Hepatocyte (in vitro differentiated cells): ENCODE measurements around the gene PPM1H. TPM values are rescaled to one million over a fixed set of nuclear protein-coding genes. Genes with fewer than 3 reads are reported as not detected.
A peak's percentile ranks its signal among the peaks of the same experiment; 100 is the strongest.
"Not testable (repeated sequence)": the region's sequence is repeated elsewhere in the genome, so short reads cannot be mapped to it uniquely, and the experiment has no call there.

Experiments used
- DNase-seq: peaks from one replicate; pipeline ENCODE4 v3.0.0-alpha.2; 2016; ENCODE audit warnings: low spot score
- H2AFZ ChIP-seq: fragments of 200-600 bp; sonication (generic); 2 replicates; pipeline ENCODE4 v1.6.0; 2016; ENCODE audit warnings: antibody characterized with exemption, mild to moderate bottlenecking
- H3K27ac ChIP-seq: fragments of 200-600 bp; sonication (generic); 2 replicates; pipeline ENCODE4 v1.5.1; 2016; ENCODE audit warnings: mild to moderate bottlenecking
- H3K27me3 ChIP-seq: fragments of 200-600 bp; sonication (generic); 2 replicates; pipeline ENCODE4 v1.6.1; 2016
- H3K36me3 ChIP-seq: fragments of 200-600 bp; sonication (generic); replicated peaks from 2 replicates; pipeline ENCODE4 v1.5.1; 2016; ENCODE audit warnings: low read depth; ENCODE audit not compliant: insufficient read depth
- H3K4me1 ChIP-seq: fragments of 200-600 bp; sonication (generic); 2 replicates; pipeline ENCODE4 v1.5.1; 2016; ENCODE audit warnings: mild to moderate bottlenecking, moderate library complexity; ENCODE audit not compliant: insufficient read depth
- H3K4me2 ChIP-seq: fragments of 200-600 bp; sonication (generic); 2 replicates; pipeline ENCODE4 v1.6.0; 2016
- H3K4me3 ChIP-seq: fragments of 200-600 bp; sonication (generic); 2 replicates; pipeline ENCODE4 v1.5.1; 2016; ENCODE audit warnings: mild to moderate bottlenecking
- H3K79me2 ChIP-seq: fragments of 200-600 bp; sonication (generic); 2 replicates; pipeline ENCODE4 v1.6.0; 2017; ENCODE audit warnings: mild to moderate bottlenecking
- H3K9me2 ChIP-seq: fragments of 200-600 bp; sonication (generic); replicated peaks from 2 replicates; pipeline ENCODE4 v1.6.0; 2017; ENCODE audit warnings: mild to moderate bottlenecking; ENCODE audit not compliant: insufficient read depth
- H3K9me3 ChIP-seq: fragments of 200-600 bp; sonication (generic); 2 replicates; pipeline ENCODE4 v1.5.1; 2016; ENCODE audit warnings: low read depth, mild to moderate bottlenecking
- H4K20me1 ChIP-seq: fragments of 200-600 bp; sonication (generic); 2 replicates; pipeline ENCODE4 v1.6.0; 2016; ENCODE audit warnings: mild to moderate bottlenecking; ENCODE audit not compliant: insufficient read depth, poor library complexity, severe bottlenecking
- CTCF ChIP-seq: fragments of 200-600 bp; sonication (generic); IDR thresholded peaks from 2 replicates; pipeline ENCODE4 v1.5.1; 2016; ENCODE audit warnings: antibody characterized with exemption, mild to moderate bottlenecking; ENCODE audit not compliant: poor library complexity
- EZH2 ChIP-seq: fragments of 200-600 bp; sonication (generic); IDR thresholded peaks from 2 replicates; pipeline ENCODE4 v1.6.1; 2016; ENCODE audit warnings: antibody characterized with exemption, mild to moderate bottlenecking, borderline replicate concordance
- EZH2phosphoT487 ChIP-seq: fragments of 200-600 bp; sonication (generic); IDR thresholded peaks from one replicate; pipeline ENCODE4 v1.6.1; 2018; ENCODE audit warnings: antibody characterized with exemption, mild to moderate bottlenecking, low read depth, moderate library complexity; ENCODE audit not compliant: unreplicated experiment, severe bottlenecking
- WGBS: methylation state at CpG from one replicate; pipeline ENCODE4 v1.1.6; 2016; ENCODE audit warnings: low lambda C conversion rate; ENCODE audit errors: missing lambda C conversion rate; 5-methylcytosine and 5-hydroxymethylcytosine counted together
- polyA plus RNA-seq: library from polyadenylated mRNA; unstranded; fragments of >200 nt; fragmentation: Nextera tagmentation; extraction: Ambion mirVana; gene quantifications from 2 replicates; pipeline ENCODE4 v1.2.1, GENCODE V29; 2016
- total RNA-seq: library from RNA; depleted of rRNA; stranded (reverse); fragments of >200 nt; gene quantifications from 2 replicates; pipeline ENCODE4 v1.2.3, GENCODE V29; 2014

Gene PPM1H
- total and polyA plus RNA-seq, 2 experiments from 2014 or later: 9.2 to 21.8 TPM

DNA sequence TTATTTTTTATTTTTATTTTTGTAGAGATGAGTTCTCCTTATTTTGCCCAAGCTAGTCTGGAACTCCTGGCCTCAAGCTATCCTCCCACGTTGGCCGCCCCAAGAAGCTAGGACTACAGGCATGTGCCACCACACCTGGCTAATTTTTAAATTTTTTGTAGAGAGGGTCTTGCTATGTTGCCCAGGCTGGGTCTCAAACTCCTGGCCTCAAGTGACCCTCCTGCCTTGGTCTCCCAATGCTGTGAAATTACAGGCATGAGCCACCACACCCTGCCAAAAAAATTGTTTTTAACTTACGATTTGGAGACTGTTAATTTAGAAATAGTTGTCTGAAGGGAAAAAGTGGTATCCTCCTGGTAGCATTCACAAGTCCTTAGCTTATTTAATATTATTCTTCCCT lies 120.7 kb downstream of the PPM1H start:
- Histone ChIP-seq H3K4me1 (peaks cover 3% of the 10 kb centered on the region), H3K36me3 (no peaks in the 10 kb centered on the region), H3K27ac (no peak overlapping the region), H3K9me2 (no peaks in the 10 kb centered on the region), H2AFZ (no peak overlapping the region), H4K20me1 (no peaks in the 10 kb centered on the region), H3K79me2 (peaks cover 4% of the 10 kb centered on the region), H3K9me3 (no peaks in the 10 kb centered on the region), H3K4me3 (no peak overlapping the region), H3K27me3 (no peaks in the 10 kb centered on the region), H3K4me2 (no peak overlapping the region)
- 97% methylated on average over 3 of the region's 3 CpGs for WGBS
- no peak for DNase-seq
- TF ChIP-seq CTCF (no peak), EZH2phosphoT487 (no peak)

GRCh38 chr12:62813031-62813829 lies 121.7 kb downstream of the PPM1H start:
- Histone ChIP-seq H3K79me2 (peaks cover 4% of the 10 kb centered on the region), H3K36me3 (no peaks in the 10 kb centered on the region), H3K27ac (no peak overlapping the region), H3K27me3 (no peaks in the 10 kb centered on the region), H3K9me3 (no peaks in the 10 kb centered on the region), H3K4me1 (peaks cover 2% of the 10 kb centered on the region), H3K4me3 (no peak overlapping the region), H4K20me1 (no peaks in the 10 kb centered on the region), H3K9me2 (no peaks in the 10 kb centered on the region), H3K4me2 (peak overlapping the region; percentile 36), H2AFZ (no peak overlapping the region)
- peak; percentile 71 for TF ChIP-seq CTCF
- no peak for TF ChIP-seq EZH2
- peak; percentile 80 for DNase-seq
- 16% methylated on average over 18 of the region's 18 CpGs for WGBS

- H3K4me3 ChIP-seq, H3K27ac ChIP-seq, DNase-seq, H3K27me3 ChIP-seq, H3K79me2 ChIP-seq, H3K4me1 ChIP-seq, H2AFZ ChIP-seq, H3K36me3 ChIP-seq, H4K20me1 ChIP-seq, H3K9me3 ChIP-seq, H3K9me2 ChIP-seq, H3K4me2 ChIP-seq: not testable (repeated sequence)
- 82% methylated on average over 4 of the region's 4 CpGs for WGBS
Observed at GRCh38 chr12:62811481-62811880, 123.5 kb downstream of the PPM1H start.

DNA sequence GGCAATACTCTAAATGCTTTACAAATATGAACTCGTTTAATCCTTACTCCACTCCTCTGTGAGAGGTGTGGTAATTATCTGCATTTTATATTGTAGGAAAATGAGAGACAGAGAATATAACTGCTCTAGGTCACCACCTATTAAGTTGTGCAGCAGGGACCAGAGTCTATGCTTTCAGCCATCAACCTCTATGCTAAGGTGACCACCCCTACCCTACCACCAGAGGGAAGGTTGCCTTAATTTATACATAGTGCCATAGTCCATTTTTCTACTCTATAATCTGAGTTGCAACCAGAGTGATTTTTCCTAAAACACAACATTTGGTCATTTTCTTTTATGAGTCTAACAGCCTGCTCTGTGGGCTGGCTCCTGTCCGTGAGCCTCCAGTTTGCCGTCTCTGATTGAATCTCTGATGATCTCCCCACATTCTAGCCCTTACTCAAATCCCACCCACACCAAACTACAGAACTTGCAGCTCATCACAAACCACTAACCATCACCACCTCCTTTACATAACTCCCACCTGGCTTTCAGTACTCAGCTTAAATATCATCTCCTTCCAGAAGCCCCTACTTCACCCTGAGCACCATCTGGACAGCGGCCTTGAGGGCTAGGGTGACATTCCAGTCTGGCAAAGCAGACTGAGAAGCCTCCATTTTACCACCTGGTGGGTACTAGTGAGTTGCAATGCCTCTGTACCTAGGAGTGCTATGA lies 126.6 kb downstream of the PPM1H start:
- no peak for DNase-seq
- Histone ChIP-seq H3K4me1 (no peaks in the 10 kb centered on the region), H4K20me1 (no peaks in the 10 kb centered on the region), H3K27ac (no peak overlapping the region), H2AFZ (no peak overlapping the region), H3K79me2 (peaks cover 4% of the 10 kb centered on the region), H3K4me2 (no peak overlapping the region), H3K4me3 (no peak overlapping the region), H3K9me3 (no peaks in the 10 kb centered on the region), H3K36me3 (no peaks in the 10 kb centered on the region), H3K9me2 (no peaks in the 10 kb centered on the region), H3K27me3 (no peaks in the 10 kb centered on the region)
- no peak for TF ChIP-seq CTCF
- TF ChIP-seq EZH2phosphoT487: no peak
- TF ChIP-seq EZH2: no peak
- 90% methylated on average over 4 of the region's 4 CpGs for WGBS
